HCT116 (cell line): ENCODE results near the gene FREY1.

Experiments
- CEBPB ChIP-seq: IDR thresholded peaks from 2 replicates; pipeline ENCODE4 v1.6.1; 2012; ENCODE audit warnings: low read depth
- CTCF ChIP-seq, 3 experiments: fragments of 200-600 bp in 1 of 3; sonication (generic) in 1 of 3; IDR thresholded peaks in 2 of 3; conservative IDR thresholded peaks in 1 of 3; 2 replicates each; pipeline ENCODE4 v1.5.1; 2012 to 2017; ENCODE audit warnings: low read depth in 2 of 3, low read length in 2 of 3, antibody characterized with exemption in 1 of 3, borderline replicate concordance in 1 of 3, control low read depth in 1 of 3, mild to moderate bottlenecking in 1 of 3, mixed read lengths in 1 of 3, mixed run types in 1 of 3, moderate library complexity in 1 of 3; ENCODE audit not compliant: insufficient read depth in 1 of 3
- EZH2phosphoT487 ChIP-seq: fragments of 200-600 bp; IDR thresholded peaks from 2 replicates; pipeline ENCODE4 v1.6.1; 2018; ENCODE audit warnings: antibody characterized with exemption, borderline replicate concordance
- JUND ChIP-seq: IDR thresholded peaks from 2 replicates; pipeline ENCODE4 v1.6.1; 2012
- MAX ChIP-seq: IDR thresholded peaks from 2 replicates; pipeline ENCODE4 v1.6.1; 2012
- POLR2A ChIP-seq: IDR thresholded peaks from 2 replicates; pipeline ENCODE4 v1.7.0; 2011; ENCODE audit warnings: borderline replicate concordance; ENCODE audit not compliant: insufficient read depth, insufficient read length; ENCODE audit errors: extremely low read depth
- POLR2AphosphoS5 ChIP-seq: IDR thresholded peaks from 2 replicates; pipeline ENCODE4 v1.6.1; 2011; ENCODE audit warnings: mild to moderate bottlenecking, low read depth, low read length, moderate library complexity
- RAD21 ChIP-seq: IDR thresholded peaks from 2 replicates; pipeline ENCODE4 v1.6.1; 2012; ENCODE audit warnings: low read depth, mild to moderate bottlenecking
- REST ChIP-seq: IDR thresholded peaks from 2 replicates; pipeline ENCODE4 v1.6.1; 2012; ENCODE audit warnings: low read depth

GRCh38 chr11:45949992-45950407 is 42.9 kb upstream of the FREY1 start:
- TF ChIP-seq JUND: no peak
- TF ChIP-seq POLR2A: no peak
- TF ChIP-seq CTCF (IDR thresholded peaks at IDR 0.05 in 2 of 3, conservative IDR thresholded peaks at IDR 0.05 in 1 of 3; ENCODE audit: borderline replicate concordance in 1 of 3, insufficient read depth in 1 of 3, low read depth in 2 of 3, low read length in 2 of 3): no peak
- TF ChIP-seq RAD21: no peak
- TF ChIP-seq POLR2AphosphoS5: no peak
- TF ChIP-seq CEBPB: no peak
- no peak for TF ChIP-seq EZH2phosphoT487
- no peak for TF ChIP-seq MAX
- no peak for TF ChIP-seq REST
